GM10248 (cell line): ENCODE results near the gene GRIA1.

ENCODE experiments used
- CTCF ChIA-PET: fragments of 300-600 bp; sonication (Branson Sonifier 250); formaldehyde crosslinking; extraction: SDS; loops from one replicate; lab custom pipeline; 2021; ENCODE audit warnings: antibody characterized with exemption; lab: Yijun Ruan, JAX
- POLR2A ChIA-PET: fragments of 350-650 bp; sonication (Branson Sonifier 250); formaldehyde crosslinking; extraction: SDS; loops from one replicate; lab custom pipeline; 2020; ENCODE audit warnings: antibody characterized with exemption; lab: Yijun Ruan, JAX
- DNase-seq: peaks from one replicate; pipeline ENCODE4 v3.0.0; 2012; ENCODE audit errors: extremely low spot score
- CTCF ChIP-seq: IDR thresholded peaks from 2 replicates; pipeline ENCODE4 v1.5.1; 2012; ENCODE audit warnings: mild to moderate bottlenecking, low read depth; ENCODE audit errors: extremely low read depth, missing control alignments, control extremely low read depth

The GRIA1 gene

GRCh38 chr5:153508700-153509099, 18.2 kb downstream of the GRIA1 start:
- TF ChIP-seq CTCF: no peak
- CTCF ChIA-PET: interaction anchor here (1.4 to 2.1 kb wide), 2 partner anchors 9 to 12 kb away, joined by 3 to 4 read pairs; no protein-coding TSS in a partner anchor
- no peak for DNase-seq
- POLR2A ChIA-PET: no interaction called here

DNA sequence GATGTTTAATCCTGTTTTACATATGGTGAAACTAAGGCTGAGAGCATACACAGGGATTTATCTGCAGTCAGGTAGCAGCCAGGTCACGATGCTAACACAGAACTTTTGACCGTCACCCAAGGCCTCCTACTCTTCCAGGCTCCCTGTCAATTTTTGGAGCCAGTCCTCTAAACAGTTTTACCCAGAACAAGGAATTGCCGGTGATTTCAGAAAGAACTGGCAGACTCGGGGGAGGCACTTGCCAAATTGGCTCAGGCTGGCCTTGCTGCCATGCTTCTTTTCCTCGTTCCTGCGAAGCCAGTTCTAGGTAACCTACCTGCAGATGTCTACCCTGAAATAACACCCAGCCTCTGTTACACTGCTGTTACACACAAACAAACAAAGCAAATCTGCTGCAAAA, 21.2 kb downstream of the GRIA1 start:
- no peak for DNase-seq

GRCh38 chr5:153513156-153513555, 22.7 kb downstream of the GRIA1 start:
- no peak for TF ChIP-seq CTCF
- POLR2A ChIA-PET: no interaction called here
- DNase-seq: no peak
- CTCF ChIA-PET: no interaction called here

More for the DNA sequence above, 21.2 kb downstream of the GRIA1 start:
- POLR2A ChIA-PET: no interaction called here
- CTCF ChIA-PET: no interaction called here
- TF ChIP-seq CTCF: no peak

DNA sequence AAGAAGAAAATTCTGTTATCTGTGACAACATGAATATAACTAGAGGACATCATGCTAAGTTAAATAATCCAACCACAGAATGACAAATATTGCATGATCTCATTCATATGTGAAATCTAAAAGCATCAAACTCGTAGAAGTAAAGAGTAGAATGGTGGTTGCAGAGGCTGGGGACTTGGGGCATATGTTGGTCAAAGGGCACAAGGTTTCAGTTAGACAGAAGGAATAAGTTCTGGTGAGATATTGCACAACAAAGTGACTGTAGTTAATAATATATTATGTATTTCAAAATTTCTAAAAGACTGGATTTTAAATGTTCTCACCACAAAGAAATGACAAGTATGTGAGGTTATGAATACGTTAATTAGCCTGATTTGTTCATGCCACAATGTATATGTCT, 24.8 kb downstream of the GRIA1 start:
- POLR2A ChIA-PET: no interaction called here

GRCh38 chr5:153516504-153517240, 26.2 kb downstream of the GRIA1 start:
- DNase-seq: no peak
- ChIA-PET CTCF (interaction anchor here (1.1 to 1.2 kb wide), 2 partner anchors 8 to 15 kb away, joined by 3 read pairs; no protein-coding TSS in a partner anchor), POLR2A (no interaction called here)
- no peak for TF ChIP-seq CTCF

More for the DNA sequence above, 24.8 kb downstream of the GRIA1 start:
- no peak for DNase-seq
- CTCF ChIA-PET: no interaction called here
- no peak for TF ChIP-seq CTCF

DNA sequence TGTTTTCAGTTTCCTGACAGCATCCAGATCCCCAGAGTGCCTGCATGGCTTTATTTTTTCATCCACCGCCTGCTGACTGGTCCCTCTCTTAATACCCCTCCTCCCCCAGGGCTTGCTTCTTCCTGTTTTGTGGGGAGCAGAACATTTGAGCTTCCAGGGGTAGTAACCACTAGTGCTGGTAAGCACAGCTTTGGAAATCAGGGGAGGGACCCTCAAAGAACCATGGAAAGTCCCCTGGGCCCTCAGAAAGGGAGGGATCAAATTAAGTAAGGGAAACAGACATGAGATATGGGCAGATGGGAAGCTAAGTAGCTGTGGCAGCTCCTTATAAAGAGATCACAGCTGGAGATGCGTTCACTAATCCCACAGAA, 26.8 kb downstream of the GRIA1 start:
- no peak for DNase-seq
- CTCF ChIA-PET: interaction anchor here (0.8 to 1.2 kb wide), 4 partner anchors 9 to 22 kb away, joined by 3 read pairs; no protein-coding TSS in a partner anchor
- TF ChIP-seq CTCF: no peak
- POLR2A ChIA-PET: no interaction called here
